CD14-positive monocyte (primary cell): Measurements from ENCODE around the gene GALNT18. TPM values are rescaled to one million over a fixed set of nuclear protein-coding genes. Genes with fewer than 3 reads are reported as not detected.
A peak's percentile ranks its signal among the peaks of the same experiment; 100 is the strongest.

Experiments
- DNase-seq, 3 donors: peaks; one replicate each; pipeline ENCODE4 v3.0.0-alpha.2; 2011 to 2022
- H2AFZ ChIP-seq: 2 replicates; pipeline ENCODE4 v1.6.0; 2012; ENCODE audit warnings: mild to moderate bottlenecking, low read depth, low read length, inconsistent platforms; ENCODE audit not compliant: insufficient read depth, poor library complexity, severe bottlenecking
- H3K27ac ChIP-seq, 2 donors: 1 replicate in 1 of 2; 2 replicates in 1 of 2; pipeline ENCODE4 v1.5.1; 2012 to 2013; ENCODE audit warnings: low read length in 2 of 2, control low read depth in 1 of 2, inconsistent platforms in 1 of 2, low read depth in 1 of 2, mild to moderate bottlenecking in 1 of 2
- H3K27me3 ChIP-seq, 2 donors: one replicate each; pipeline versions ENCODE4 v1.6.0 to v1.6.1; 2011 to 2013; ENCODE audit warnings: low read length in 2 of 2; ENCODE audit not compliant: control insufficient read depth in 2 of 2, insufficient read depth in 2 of 2
- H3K36me3 ChIP-seq, 2 donors: replicated peaks in 1 of 2; 1 replicate in 1 of 2; 2 replicates in 1 of 2; pipeline versions ENCODE4 v1.5.1 to v1.6.1; 2012 to 2013; ENCODE audit warnings: low read length in 2 of 2, control low read depth in 1 of 2, inconsistent platforms in 1 of 2, mild to moderate bottlenecking in 1 of 2; ENCODE audit not compliant: insufficient read depth in 2 of 2, control insufficient read depth in 1 of 2
- H3K4me1 ChIP-seq, 2 donors: 1 replicate in 1 of 2; 2 replicates in 1 of 2; pipeline versions ENCODE4 v1.5.1 to v1.6.1; 2012 to 2013; ENCODE audit warnings: low read length in 2 of 2, control low read depth in 1 of 2, inconsistent platforms in 1 of 2, mild to moderate bottlenecking in 1 of 2, moderate library complexity in 1 of 2; ENCODE audit not compliant: insufficient read depth in 2 of 2, control insufficient read depth in 1 of 2
- H3K4me2 ChIP-seq: replicated peaks from 2 replicates; pipeline ENCODE3; 2012; ENCODE audit warnings: low read length, moderate library complexity, mild to moderate bottlenecking; ENCODE audit not compliant: poor library complexity, severe bottlenecking; ENCODE audit errors: extremely low read depth
- H3K4me3 ChIP-seq, 3 experiments: fragments of 200-600 bp in 1 of 3; sonication (generic) in 1 of 3; replicated peaks in 1 of 3; 1 replicate in 2 of 3; 2 replicates in 1 of 3; pipeline ENCODE4 v1.5.1; 2011 to 2013; ENCODE audit warnings: low read length in 3 of 3, mild to moderate bottlenecking in 3 of 3, control low read depth in 2 of 3, low read depth in 2 of 3, inconsistent platforms in 1 of 3, moderate library complexity in 1 of 3
- H3K79me2 ChIP-seq: 2 replicates; pipeline ENCODE4 v1.6.0; 2012; ENCODE audit warnings: mild to moderate bottlenecking, control low read depth, inconsistent platforms, low read length, moderate library complexity; ENCODE audit not compliant: insufficient read depth
- H3K9ac ChIP-seq: 2 replicates; pipeline ENCODE4 v1.6.0; 2017; ENCODE audit warnings: low read length, mild to moderate bottlenecking; ENCODE audit not compliant: insufficient read depth, poor library complexity, severe bottlenecking
- H3K9me3 ChIP-seq, 2 donors: replicated peaks in 1 of 2; 1 replicate in 1 of 2; 2 replicates in 1 of 2; pipeline versions ENCODE4 v1.5.1 to v1.6.1; 2012 to 2013; ENCODE audit warnings: low read length in 2 of 2, control low read depth in 1 of 2; ENCODE audit not compliant: control insufficient read depth in 1 of 2, insufficient read depth in 1 of 2
- H4K20me1 ChIP-seq: 2 replicates; pipeline ENCODE4 v1.6.0; 2012; ENCODE audit warnings: mild to moderate bottlenecking, low read length, control low read depth, moderate library complexity; ENCODE audit not compliant: insufficient read depth
- H3K27ac Mint-ChIP-seq, 7 donors: one replicate each; pipeline ENCODE4 v1.8.0; 2020; ENCODE audit warnings: mild to moderate bottlenecking in 7 of 7, mixed read lengths in 7 of 7, moderate library complexity in 6 of 7, inconsistent platforms in 2 of 7
- H3K27me3 Mint-ChIP-seq, 3 donors: one replicate each; pipeline ENCODE4 v1.8.0; 2021 to 2022; ENCODE audit warnings: low read depth in 3 of 3, mild to moderate bottlenecking in 3 of 3, mixed read lengths in 3 of 3, moderate library complexity in 3 of 3, inconsistent platforms in 1 of 3
- H3K36me3 Mint-ChIP-seq, 2 donors: one replicate each; pipeline ENCODE4 v1.8.0; 2020; ENCODE audit warnings: mixed read lengths in 2 of 2, inconsistent platforms in 1 of 2, mild to moderate bottlenecking in 1 of 2
- H3K4me1 Mint-ChIP-seq: one replicate; pipeline ENCODE4 v1.8.0; 2020; ENCODE audit warnings: mild to moderate bottlenecking, mixed read lengths
- H3K4me3 Mint-ChIP-seq, 2 donors: one replicate each; pipeline ENCODE4 v1.8.0; 2020; ENCODE audit warnings: mild to moderate bottlenecking in 2 of 2, mixed read lengths in 2 of 2, moderate library complexity in 1 of 2
- H3K9me3 Mint-ChIP-seq, 7 donors: one replicate each; pipeline ENCODE4 v1.8.0; 2020 to 2022; ENCODE audit warnings: mixed read lengths in 7 of 7, mild to moderate bottlenecking in 6 of 7, moderate library complexity in 6 of 7, inconsistent platforms in 2 of 7
- CTCF ChIP-seq: fragments of 200-600 bp; IDR thresholded peaks from one replicate; pipeline ENCODE4 v1.8.0; 2022; ENCODE audit warnings: antibody characterized with exemption, mild to moderate bottlenecking
- WGBS: methylation state at CpG from one replicate; pipeline ENCODE4 v1.1.5; 2013; ENCODE audit warnings: missing lambda C conversion rate; ENCODE audit not compliant: insufficient coverage; 5-methylcytosine and 5-hydroxymethylcytosine counted together
- intact Hi-C, 2 donors: fragments of 100-400 bp; cut with micrococcal nuclease; formaldehyde crosslinking; loops; one replicate each; pipeline versions ENCODE4 v1.15.0 to v1.15.1; 2023
- polyA plus RNA-seq, 3 donors: library from polyadenylated mRNA; depleted of rRNA in 1 of 3; unstranded in 2 of 3; stranded (reverse) in 1 of 3; fragments of 300-500 nt in 2 of 3; fragments of >200 nt in 1 of 3; fragmentation: Illumina TruSeq in 2 of 3; gene quantifications; 1 replicate in 2 of 3; 2 replicates in 1 of 3; pipeline ENCODE4 v1.2.3, GENCODE V29; 2012 to 2021

Gene GALNT18
- polyA plus RNA-seq, 3 donors, result not detected

GRCh38 chr11:11430431-11430830 is 191.4 kb downstream of the GALNT18 start:
- Histone ChIP-seq H3K9ac (no peak overlapping the region), H3K4me2 (no peak overlapping the region), H3K4me1 (no peaks in the 10 kb centered on the region), H4K20me1 (no peaks in the 10 kb centered on the region), H3K27me3 (peaks cover 5 to 8% of the 10 kb centered on the region in 2 donors), H3K36me3 (no peaks in the 10 kb centered on the region), H2AFZ (no peak overlapping the region), H3K9me3 (no peaks in the 10 kb centered on the region), H3K27ac (no peak overlapping the region), H3K79me2 (no peaks in the 10 kb centered on the region), H3K4me3 (no peak overlapping the region)
- no peaks in the 10 kb centered on the region for H3K4me1 Mint-ChIP-seq
- H3K9me3 Mint-ChIP-seq, result peaks cover 0 to 3% (median 0%) of the 10 kb centered on the region in 7 donors
- no peaks in the 10 kb centered on the region for H3K36me3 Mint-ChIP-seq
- peak overlapping the region in 1 of 7 donors; percentile 0 for H3K27ac Mint-ChIP-seq
- intact Hi-C loops, result no loop called here
- H3K27me3 Mint-ChIP-seq, result peaks cover 28 to 43% (median 36%) of the 10 kb centered on the region in 3 donors
- DNase-seq, result no peak
- TF ChIP-seq CTCF, result no peak
- 98% methylated on average over 3 of the region's 4 CpGs for whole genome bisulfite sequencing
- no peak overlapping the region for H3K4me3 Mint-ChIP-seq

- no peaks in the 10 kb centered on the region for H4K20me1 ChIP-seq
- H3K4me3 Mint-ChIP-seq, result peak overlapping the region in 1 of 2 donors; percentile 22
- H3K9ac ChIP-seq, result no peak overlapping the region
- no peaks in the 10 kb centered on the region for H3K4me1 ChIP-seq
- peaks cover 31 to 47% (median 39%) of the 10 kb centered on the region in 3 donors for H3K27me3 Mint-ChIP-seq
- DNase-seq, result no peak
- 80% methylated on average over 1 of the region's 4 CpGs for WGBS
- H3K4me2 ChIP-seq, result no peak overlapping the region
- no peak overlapping the region for H3K4me3 ChIP-seq
- H3K27ac Mint-ChIP-seq, result no peak overlapping the region
- peaks cover 3 to 17% of the 10 kb centered on the region in 2 donors for H3K27me3 ChIP-seq
- TF ChIP-seq CTCF, result no peak
- H3K36me3 ChIP-seq, result no peaks in the 10 kb centered on the region
- H2AFZ ChIP-seq, result no peak overlapping the region
- no peaks in the 10 kb centered on the region for H3K79me2 ChIP-seq
- H3K27ac ChIP-seq, result no peak overlapping the region
- H3K9me3 Mint-ChIP-seq, result peaks cover 0 to 3% (median 0%) of the 10 kb centered on the region in 7 donors
- no peaks in the 10 kb centered on the region for H3K36me3 Mint-ChIP-seq
- intact Hi-C loops, result no loop called here
- no peaks in the 10 kb centered on the region for H3K9me3 ChIP-seq
- no peaks in the 10 kb centered on the region for H3K4me1 Mint-ChIP-seq
Observed at GRCh38 chr11:11428714-11429113, 193.1 kb downstream of the GALNT18 start.
